COR-L47 (cell line): Measurements from ENCODE around the gene CCNQ.

Source experiments
- DNase-seq: peaks from one replicate; lab custom pipeline; 2025; lab: John Stamatoyannopoulos, UW

The CCNQ gene

DNA sequence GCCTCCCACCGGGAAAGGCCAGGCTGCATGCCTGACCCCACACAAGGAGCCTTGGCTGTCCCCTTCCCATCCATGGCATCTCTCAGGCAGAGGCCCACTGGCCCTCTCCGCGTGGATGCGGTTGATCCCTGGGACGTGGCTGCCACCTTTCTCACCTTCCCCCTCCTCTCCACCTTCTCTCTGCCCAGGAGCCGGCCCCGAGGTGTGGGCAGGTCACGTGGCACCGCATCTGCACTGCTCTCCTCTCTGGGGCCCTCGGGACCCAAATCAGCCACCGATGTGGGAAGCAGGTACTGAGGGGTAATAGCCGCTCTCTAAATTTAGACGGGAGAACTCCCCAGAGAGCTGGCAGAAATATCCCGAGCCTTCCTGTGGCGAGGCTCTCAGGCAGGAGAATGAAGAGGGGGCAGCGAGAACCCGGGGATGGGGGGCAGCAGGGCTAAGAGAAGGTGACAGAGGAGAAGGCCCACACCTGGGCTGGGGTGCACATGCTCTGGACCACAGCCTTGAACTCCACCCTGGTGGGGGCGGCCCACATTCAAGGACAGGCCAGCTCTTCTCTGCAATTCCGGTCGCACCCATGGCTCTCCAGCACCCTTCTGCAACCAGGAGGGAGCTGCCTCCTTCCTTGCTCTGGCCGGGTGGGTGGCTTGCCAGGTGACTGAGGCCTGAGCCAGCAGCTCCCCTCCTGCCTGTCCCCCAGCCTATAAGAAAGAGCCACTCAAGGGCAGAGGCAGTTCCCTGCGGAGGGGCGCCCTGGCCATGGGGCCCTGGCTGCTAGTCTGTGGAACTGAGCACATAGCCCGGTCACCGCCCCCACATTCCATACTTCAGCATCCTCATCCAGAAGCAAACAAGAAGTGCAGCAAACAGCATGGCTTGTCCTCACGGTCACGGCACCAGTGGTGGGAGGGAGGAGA is 38.4 kb upstream of the CCNQ start:
- no peak for DNase-seq

DNA sequence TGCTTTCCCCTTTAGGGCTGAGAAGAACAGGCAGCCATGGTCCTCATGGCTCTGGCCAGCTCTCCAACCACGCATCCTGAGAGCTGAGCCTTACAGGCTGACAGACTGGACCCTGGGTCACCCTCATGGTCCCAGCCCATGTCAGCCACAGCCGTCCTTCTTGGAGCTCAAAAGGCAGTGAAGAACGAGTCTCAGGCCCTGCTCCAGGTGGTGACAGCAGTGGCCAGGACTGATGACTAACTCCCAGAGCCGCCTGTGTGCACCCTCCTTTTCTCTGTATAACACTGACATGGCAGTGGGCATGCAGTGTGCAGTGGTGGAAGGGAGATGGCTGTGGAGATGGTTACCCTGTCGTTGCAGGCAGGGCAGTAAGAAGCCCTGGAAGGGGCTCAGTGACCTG is 37.8 kb upstream of the CCNQ start:
- DNase-seq, result no peak

- no peak for DNase-seq
These were observed 37.1 kb upstream of the CCNQ start for GRCh38 chrX:153635788-153636668.

GRCh38 chrX:153635388-153635787 is 36.4 kb upstream of the CCNQ start:
- no peak for DNase-seq

DNA sequence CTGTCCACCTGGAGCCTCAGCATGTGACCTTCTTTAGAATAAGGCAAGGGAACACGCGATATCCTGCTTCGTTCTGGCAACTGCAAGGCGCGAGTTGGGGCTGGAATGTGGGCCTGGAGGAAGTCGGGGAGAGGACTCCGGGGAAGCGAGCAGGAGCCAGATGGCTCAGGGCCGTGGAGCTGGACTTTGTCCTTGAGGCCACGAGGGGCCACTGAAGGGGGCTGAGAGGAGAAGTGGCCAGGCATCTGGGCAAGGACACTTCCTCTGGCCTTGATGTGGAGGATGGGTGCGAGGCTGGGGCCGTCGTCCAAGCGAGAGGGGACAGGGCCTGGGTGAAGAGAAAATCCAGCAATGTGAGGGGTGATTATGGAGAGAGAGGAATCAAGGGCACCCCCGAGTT is 35.9 kb upstream of the CCNQ start:
- no peak for DNase-seq

DNA sequence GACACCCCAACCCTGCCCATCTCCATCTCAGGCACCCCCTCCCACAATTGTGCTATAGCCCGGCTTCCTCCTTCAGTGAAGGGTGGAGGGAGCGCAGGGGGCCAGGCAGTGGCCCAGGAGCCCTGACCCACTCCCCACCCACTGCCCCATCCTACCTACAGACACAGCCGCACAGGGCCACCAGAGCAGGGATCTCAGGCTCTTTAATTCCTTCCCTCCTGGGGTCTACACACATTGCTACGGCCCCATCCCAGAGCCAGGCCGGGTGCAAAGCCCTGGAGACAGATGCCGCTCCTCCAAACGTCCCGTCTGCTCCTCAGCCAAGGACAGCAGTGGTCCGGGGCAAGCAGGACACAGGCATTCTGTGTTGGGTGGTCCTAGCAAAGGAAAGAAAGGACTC is 35.3 kb upstream of the CCNQ start:
- no peak for DNase-seq

DNA sequence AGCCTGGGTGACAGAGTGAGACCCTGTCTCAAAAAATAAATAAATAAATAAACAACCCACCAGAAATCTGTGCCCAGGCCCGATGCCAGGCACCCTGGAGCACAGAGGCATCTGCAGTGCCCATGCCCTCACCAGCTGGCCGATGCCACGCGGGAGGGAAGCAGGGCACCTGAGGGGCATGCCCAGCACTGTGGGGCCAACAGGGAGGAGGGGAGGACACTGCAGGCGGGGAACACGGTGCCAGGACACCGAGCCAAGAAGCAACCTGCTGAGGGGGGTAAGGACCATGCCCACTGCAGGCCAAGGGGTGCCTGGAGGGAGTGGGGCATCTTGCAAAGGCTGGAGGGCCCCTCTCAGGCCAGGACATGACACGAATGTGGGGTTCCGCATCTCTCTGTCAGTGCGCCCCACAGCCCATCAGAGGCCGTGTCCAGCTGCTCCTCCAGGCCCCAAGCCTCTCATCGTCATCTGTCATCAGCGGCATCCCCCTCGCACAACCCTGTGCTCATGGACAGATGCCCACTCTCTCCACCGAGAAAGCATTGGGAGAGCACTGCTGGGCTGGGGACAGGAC is 34.8 kb upstream of the CCNQ start:
- DNase-seq, result no peak

DNA sequence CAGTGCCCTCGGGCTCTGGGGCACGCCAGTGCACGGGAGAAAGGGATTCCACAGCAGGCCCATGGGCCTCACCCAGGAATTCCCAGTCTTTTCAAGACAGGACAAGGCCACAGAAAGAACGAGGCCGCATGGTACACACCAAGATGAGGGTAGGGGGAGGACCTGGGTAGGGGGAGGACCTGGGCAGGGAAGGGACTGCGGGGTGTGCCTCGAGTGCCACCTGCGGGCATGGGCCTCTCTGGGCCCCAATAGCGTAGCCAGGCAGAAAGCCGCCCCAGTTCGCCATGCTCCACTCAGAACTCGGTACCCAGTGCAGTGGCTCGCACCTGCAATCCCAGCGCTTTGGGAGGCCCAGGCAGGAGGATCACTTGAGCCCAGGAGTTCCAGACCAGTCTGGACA is 34.1 kb upstream of the CCNQ start:
- no peak for DNase-seq

GRCh38 chrX:153632595-153632946 is 33.6 kb upstream of the CCNQ start:
- DNase-seq, result no peak

DNA sequence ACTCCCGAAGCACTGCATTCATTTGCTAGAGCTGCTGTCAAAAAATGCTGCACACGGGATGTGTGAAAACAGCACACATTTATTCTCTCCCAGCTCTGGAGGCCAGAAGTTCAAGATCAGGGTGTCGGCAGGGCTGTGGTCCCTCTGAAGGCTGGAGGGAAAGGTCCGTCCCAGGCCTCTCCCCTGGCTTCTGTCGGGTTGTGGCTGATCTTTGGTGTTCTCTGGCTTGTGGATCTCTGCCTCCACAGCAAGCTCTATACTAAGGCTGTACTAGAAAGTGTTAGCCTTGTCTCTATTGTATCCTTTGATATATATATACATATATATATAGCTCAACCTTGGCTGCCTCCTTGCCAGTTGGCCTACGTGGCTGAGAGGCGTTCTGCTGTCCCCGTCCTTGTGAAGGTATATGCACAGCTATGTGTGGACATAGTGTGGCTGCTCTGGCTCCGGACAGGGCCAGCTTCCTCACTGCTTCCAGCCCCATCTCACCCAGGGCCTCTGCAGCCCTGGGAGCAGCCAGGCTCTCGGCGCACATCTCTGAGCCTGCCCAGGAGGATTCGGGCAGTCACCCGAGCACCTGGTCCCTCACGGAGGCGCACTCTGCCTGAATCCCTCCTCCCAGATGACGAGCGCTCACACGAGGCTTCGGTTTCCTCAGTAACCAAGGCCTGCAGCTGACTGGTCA is 33.1 kb upstream of the CCNQ start:
- DNase-seq, result no peak

- DNase-seq, result no peak
These were observed 32.4 kb upstream of the CCNQ start for GRCh38 chrX:153631346-153631745.

- DNase-seq, result no peak
These were observed 29.7 kb upstream of the CCNQ start for GRCh38 chrX:153628665-153629064.

DNA sequence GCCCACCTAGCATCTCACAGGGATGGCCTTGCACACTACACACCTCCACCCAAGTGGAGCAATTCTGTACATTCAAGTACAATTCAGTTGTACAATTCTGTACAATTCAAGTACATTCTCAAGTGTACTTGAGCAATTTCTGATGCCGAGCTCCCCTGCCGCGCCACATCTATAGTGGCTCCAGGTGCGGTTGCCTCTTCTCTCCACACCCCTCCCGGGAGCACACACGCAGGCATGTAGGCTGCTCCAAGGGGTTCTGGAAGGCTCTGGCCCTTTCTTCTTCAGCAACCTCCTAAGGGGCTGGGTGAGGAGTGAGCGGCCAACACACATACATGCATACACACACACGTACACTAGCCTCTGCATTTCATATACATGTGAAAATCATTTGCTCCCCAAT is 29.2 kb upstream of the CCNQ start:
- no peak for DNase-seq

DNA sequence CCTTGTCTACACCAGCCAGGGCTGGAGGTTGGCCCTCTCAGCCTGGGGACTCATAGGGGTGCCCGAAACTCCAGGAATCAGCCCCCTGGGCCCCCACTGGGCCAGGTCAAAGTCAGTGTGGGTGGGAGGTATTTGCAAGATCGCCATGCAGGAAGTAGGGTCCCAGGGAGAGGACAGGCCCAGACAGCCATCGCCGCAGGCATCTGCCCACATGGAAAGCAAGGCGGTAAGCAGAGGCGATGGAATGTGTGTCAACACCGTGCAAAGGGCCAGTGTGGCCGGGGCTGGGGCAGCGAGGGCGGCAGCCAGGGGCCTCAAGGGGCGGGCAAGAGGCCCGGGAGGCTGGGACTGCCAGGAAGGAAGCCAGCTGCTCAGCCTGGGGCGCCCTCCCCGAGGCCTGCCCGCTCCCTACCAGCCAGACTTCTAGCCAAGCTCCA is 28.8 kb upstream of the CCNQ start:
- DNase-seq, result no peak

GRCh38 chrX:153626863-153627674 is 28.1 kb upstream of the CCNQ start:
- no peak for DNase-seq

GRCh38 chrX:153626025-153626633 is 27.2 kb upstream of the CCNQ start:
- no peak for DNase-seq

DNA sequence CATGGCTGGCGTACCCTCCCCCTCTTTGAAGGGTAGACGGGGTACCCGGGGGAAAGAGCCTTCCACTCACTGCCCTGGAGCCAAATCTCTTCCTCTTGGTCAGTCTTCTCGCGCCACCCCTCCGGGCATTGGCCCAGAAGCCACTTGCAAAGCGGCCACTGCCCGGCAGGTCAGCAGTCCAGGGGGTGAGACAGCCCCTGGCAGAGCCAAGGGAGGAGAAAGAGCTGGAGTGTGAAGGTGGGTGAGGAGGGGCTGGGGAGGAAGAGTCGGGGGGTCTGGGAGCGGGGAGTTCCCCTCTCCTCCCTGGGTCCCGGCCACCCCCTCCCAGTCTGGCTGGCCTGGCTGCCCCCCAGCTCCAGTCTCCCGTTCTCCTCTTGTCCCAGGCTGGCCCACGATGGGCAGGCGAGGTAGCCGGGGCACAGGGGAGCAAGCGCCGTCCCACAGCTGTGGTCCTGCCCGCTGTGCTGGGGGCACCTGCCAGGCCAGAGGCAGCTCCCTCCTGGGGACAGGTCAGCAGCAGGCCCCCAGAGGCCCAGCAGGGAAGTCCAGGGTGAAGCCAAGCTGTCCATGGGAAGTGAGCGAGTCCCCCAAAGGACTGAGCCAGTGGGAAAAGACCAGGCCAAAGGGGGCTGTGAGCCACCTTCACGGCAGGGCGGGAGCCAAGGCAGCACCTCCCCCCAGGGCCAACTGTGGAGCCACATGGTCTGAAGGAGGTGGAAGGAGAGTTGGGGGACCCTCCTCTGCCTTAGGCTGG is 26.5 kb upstream of the CCNQ start:
- DNase-seq, result no peak

- DNase-seq, result no peak
These were observed 25.5 kb upstream of the CCNQ start for GRCh38 chrX:153624196-153625091.
